K562 (cell line): ENCODE measurements around the gene LDLRAD1. TPM values are rescaled to one million over a fixed set of nuclear protein-coding genes. Genes with fewer than 3 reads are reported as not detected.

ENCODE experiments used
- FOXK1 ChIP-seq: sonication (generic); formaldehyde crosslinking; IDR thresholded peaks from 2 replicates; pipeline ENCODE4 v1.8.0; 2022; ENCODE audit warnings: missing genetic modification reagents, mild to moderate bottlenecking, borderline replicate concordance
- KLF6 ChIP-seq: fragments of 250-450 bp; sonication (Bioruptor Pico); IDR thresholded peaks from 2 replicates; pipeline ENCODE4 v1.4.0; 2020; ENCODE audit warnings: mild to moderate bottlenecking, moderate library complexity, borderline replicate concordance
- PHTF2 ChIP-seq: fragments of 250-450 bp; sonication (Bioruptor Pico); IDR thresholded peaks from 2 replicates; pipeline ENCODE4 v1.5.0; 2021; ENCODE audit warnings: mild to moderate bottlenecking
- ZNF583 ChIP-seq: fragments of 250-450 bp; sonication (Bioruptor Pico); IDR thresholded peaks from 2 replicates; pipeline ENCODE4 v1.4.0; 2020
- polyA plus RNA-seq, 8 experiments: library from polyadenylated mRNA; depleted of rRNA in 4 of 8; stranded (reverse) in 5 of 8; unstranded in 3 of 8; fragments of >200 nt; fragmentation: Nextera tagmentation in 2 of 8; fragmentation: Illumina TruSeq in 1 of 8; extraction: Ambion mirVana in 2 of 8; extraction: Trizol in 1 of 8; gene quantifications; 2 replicates each; pipeline versions ENCODE4 v1.2.1 to v1.2.3, GENCODE V29; 2011 to 2014; ENCODE audit warnings: inconsistent platforms in 1 of 8, missing spikeins in 1 of 8
- total RNA-seq, 7 experiments: library from RNA; depleted of rRNA in 6 of 7; stranded (reverse); fragments of >200 nt in 6 of 7; fragmentation: Illumina TruSeq in 2 of 7; extraction: Trizol in 2 of 7; gene quantifications; 2 replicates each; pipeline versions ENCODE4 v1.2.1 to v1.2.3, GENCODE V29; 2011 to 2021; ENCODE audit warnings: low replicate concordance in 1 of 7
- TF ChIP-seq, protein P1 (sequence below): sonication (generic); formaldehyde crosslinking; IDR thresholded peaks from 2 replicates; pipeline ENCODE4 v1.8.0; 2022; ENCODE audit warnings: mild to moderate bottlenecking, missing genetic modification reagents
- TF ChIP-seq, protein P2 (sequence below): fragments of 250-450 bp; sonication (Bioruptor Pico); IDR thresholded peaks from 2 replicates; pipeline ENCODE4 v1.4.0; 2020; ENCODE audit warnings: borderline replicate concordance
- TF ChIP-seq, protein P3 (sequence below): IDR thresholded peaks from 2 replicates; pipeline ENCODE4 v1.6.1; 2016; ENCODE audit warnings: missing genetic modification characterization, missing compliant biosample characterization
- TF ChIP-seq, protein P4 (sequence below), 2 experiments: fragments of 450-650 bp in 1 of 2; sonication (generic) in 1 of 2; formaldehyde crosslinking in 1 of 2; IDR thresholded peaks; 2 replicates each; pipeline versions ENCODE4 v1.7.1 to v1.9.0; 2016 to 2022; ENCODE audit warnings: inconsistent platforms in 1 of 2, mild to moderate bottlenecking in 1 of 2, missing genetic modification reagents in 1 of 2

Gene LDLRAD1
- total and polyA plus RNA-seq, 9 of the 15 experiments (the other 6 are each of a cell fraction or from before 2014, with no cell fraction given): not detected

DNA sequence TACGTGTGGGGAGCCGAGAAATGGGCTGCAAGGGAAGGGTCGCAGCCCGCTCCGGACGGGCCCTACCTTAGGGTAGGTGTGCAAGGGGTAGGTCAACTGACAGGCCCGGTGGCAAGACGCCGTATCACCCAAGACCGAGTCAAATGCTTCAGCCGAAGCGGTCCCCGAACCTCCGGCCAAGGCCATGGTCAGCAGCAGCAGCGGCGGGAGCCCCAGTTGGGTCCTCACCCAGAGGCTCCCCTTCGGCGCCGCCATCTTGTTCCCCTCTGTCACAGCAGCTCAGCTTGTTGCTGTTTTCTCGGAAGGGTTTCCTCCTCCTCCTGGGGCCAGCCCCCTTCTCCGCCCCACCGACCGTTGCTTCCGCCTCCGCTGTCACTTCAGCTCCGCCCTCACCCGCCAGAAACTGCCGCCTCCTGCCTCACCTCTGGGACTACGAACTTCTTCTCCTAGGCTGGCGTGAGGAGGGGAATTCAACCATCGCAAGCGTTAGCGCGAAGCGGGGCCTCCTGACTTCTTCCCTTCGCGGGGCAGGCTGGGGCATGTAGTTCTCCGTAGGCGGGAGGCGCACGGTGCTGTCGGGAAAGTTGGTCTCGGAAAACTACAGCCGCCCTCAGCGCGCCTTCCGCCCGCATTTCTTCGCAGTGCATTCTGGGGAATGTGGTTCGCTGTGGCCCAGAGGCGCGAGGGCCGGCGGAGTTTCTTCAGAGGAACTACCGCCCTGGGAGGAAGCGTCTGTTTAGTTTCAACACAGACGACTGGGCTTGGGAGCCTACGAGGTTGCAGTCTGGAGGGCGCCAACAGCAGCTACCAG is 35.2 kb upstream of the LDLRAD1 start, which contains the start of the genes TCEANC2 and TMEM59 (continued):
- TF ChIP-seq, protein P1, sequence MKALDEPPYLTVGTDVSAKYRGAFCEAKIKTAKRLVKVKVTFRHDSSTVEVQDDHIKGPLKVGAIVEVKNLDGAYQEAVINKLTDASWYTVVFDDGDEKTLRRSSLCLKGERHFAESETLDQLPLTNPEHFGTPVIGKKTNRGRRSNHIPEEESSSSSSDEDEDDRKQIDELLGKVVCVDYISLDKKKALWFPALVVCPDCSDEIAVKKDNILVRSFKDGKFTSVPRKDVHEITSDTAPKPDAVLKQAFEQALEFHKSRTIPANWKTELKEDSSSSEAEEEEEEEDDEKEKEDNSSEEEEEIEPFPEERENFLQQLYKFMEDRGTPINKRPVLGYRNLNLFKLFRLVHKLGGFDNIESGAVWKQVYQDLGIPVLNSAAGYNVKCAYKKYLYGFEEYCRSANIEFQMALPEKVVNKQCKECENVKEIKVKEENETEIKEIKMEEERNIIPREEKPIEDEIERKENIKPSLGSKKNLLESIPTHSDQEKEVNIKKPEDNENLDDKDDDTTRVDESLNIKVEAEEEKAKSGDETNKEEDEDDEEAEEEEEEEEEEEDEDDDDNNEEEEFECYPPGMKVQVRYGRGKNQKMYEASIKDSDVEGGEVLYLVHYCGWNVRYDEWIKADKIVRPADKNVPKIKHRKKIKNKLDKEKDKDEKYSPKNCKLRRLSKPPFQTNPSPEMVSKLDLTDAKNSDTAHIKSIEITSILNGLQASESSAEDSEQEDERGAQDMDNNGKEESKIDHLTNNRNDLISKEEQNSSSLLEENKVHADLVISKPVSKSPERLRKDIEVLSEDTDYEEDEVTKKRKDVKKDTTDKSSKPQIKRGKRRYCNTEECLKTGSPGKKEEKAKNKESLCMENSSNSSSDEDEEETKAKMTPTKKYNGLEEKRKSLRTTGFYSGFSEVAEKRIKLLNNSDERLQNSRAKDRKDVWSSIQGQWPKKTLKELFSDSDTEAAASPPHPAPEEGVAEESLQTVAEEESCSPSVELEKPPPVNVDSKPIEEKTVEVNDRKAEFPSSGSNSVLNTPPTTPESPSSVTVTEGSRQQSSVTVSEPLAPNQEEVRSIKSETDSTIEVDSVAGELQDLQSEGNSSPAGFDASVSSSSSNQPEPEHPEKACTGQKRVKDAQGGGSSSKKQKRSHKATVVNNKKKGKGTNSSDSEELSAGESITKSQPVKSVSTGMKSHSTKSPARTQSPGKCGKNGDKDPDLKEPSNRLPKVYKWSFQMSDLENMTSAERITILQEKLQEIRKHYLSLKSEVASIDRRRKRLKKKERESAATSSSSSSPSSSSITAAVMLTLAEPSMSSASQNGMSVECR (CRISPR knock-in tag): peak; percentile 90
- TF ChIP-seq ZNF583 (CRISPR knock-in tag) (0 out of 2 replicates have a peak, but pooled peaks have one; percentile 63), KLF6 (CRISPR knock-in tag) (no peak; the same call in 1 of the 2 replicates), PHTF2 (CRISPR knock-in tag) (no peak; the same call in 1 of the 2 replicates), FOXK1 (CRISPR knock-in tag) (peak; percentile 99)
- TF ChIP-seq, protein P2, sequence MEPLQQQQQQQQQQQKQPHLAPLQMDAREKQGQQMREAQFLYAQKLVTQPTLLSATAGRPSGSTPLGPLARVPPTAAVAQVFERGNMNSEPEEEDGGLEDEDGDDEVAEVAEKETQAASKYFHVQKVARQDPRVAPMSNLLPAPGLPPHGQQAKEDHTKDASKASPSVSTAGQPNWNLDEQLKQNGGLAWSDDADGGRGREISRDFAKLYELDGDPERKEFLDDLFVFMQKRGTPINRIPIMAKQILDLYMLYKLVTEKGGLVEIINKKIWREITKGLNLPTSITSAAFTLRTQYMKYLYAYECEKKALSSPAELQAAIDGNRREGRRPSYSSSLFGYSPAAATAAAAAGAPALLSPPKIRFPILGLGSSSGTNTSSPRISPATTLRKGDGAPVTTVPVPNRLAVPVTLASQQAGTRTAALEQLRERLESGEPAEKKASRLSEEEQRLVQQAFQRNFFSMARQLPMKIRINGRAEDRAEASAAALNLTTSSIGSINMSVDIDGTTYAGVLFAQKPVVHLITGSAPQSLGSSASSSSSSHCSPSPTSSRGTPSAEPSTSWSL: no peak
- TF ChIP-seq, protein P3, sequence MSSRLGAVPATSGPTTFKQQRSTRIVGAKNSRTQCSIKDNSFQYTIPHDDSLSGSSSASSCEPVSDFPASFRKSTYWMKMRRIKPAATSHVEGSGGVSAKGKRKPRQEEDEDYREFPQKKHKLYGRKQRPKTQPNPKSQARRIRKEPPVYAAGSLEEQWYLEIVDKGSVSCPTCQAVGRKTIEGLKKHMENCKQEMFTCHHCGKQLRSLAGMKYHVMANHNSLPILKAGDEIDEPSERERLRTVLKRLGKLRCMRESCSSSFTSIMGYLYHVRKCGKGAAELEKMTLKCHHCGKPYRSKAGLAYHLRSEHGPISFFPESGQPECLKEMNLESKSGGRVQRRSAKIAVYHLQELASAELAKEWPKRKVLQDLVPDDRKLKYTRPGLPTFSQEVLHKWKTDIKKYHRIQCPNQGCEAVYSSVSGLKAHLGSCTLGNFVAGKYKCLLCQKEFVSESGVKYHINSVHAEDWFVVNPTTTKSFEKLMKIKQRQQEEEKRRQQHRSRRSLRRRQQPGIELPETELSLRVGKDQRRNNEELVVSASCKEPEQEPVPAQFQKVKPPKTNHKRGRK (tag): no peak
- TF ChIP-seq, protein P4, sequence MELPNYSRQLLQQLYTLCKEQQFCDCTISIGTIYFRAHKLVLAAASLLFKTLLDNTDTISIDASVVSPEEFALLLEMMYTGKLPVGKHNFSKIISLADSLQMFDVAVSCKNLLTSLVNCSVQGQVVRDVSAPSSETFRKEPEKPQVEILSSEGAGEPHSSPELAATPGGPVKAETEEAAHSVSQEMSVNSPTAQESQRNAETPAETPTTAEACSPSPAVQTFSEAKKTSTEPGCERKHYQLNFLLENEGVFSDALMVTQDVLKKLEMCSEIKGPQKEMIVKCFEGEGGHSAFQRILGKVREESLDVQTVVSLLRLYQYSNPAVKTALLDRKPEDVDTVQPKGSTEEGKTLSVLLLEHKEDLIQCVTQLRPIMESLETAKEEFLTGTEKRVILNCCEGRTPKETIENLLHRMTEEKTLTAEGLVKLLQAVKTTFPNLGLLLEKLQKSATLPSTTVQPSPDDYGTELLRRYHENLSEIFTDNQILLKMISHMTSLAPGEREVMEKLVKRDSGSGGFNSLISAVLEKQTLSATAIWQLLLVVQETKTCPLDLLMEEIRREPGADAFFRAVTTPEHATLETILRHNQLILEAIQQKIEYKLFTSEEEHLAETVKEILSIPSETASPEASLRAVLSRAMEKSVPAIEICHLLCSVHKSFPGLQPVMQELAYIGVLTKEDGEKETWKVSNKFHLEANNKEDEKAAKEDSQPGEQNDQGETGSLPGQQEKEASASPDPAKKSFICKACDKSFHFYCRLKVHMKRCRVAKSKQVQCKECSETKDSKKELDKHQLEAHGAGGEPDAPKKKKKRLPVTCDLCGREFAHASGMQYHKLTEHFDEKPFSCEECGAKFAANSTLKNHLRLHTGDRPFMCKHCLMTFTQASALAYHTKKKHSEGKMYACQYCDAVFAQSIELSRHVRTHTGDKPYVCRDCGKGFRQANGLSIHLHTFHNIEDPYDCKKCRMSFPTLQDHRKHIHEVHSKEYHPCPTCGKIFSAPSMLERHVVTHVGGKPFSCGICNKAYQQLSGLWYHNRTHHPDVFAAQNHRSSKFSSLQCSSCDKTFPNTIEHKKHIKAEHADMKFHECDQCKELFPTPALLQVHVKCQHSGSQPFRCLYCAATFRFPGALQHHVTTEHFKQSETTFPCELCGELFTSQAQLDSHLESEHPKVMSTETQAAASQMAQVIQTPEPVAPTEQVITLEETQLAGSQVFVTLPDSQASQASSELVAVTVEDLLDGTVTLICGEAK (IDR thresholded peaks at IDR 0.05): peak; percentile 98
- TF ChIP-seq, protein P4 (CRISPR knock-in tag; IDR thresholded peaks at IDR 0.05): no peak
